Hypothalamus (tissue), 51 donors: ENCODE data around the gene ESPNL.

Experiments
- DNase-seq, 51 donors: peaks; one replicate each; lab custom pipeline; 2025; lab: John Stamatoyannopoulos, UW

ESPNL gene

DNA sequence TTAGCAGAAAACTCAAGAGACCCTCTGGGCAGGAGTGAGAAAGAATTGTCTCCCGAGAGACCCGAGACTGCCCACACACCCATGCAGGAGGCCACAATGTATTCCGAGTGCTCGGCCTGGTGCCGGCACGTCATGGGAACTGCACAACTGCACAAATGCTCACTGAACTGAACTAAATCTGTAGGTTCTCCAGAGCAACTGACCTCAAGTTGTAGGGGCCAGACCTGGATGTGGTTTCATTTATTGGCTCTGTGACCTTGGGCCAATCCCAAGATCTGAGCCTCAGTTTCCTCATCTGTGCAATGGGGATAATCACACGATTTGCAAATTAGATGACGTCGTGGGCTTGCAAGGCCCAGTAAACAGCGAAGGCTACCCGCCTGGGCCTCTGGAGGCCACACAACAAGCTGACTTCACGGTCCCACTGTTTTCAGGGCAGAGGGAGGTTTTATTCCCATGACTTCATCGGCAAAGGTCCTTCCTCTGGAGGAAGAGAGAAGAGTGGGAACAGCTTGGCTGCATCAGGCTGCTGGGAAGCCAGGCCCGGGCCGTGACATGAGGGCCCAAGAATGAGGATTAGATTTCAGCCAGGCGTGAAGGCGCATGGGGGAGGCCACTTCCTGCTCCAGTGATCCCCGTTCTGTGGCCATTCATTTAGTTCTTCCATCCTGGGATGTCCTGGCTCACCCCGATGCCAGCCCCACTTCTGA, 55.1 kb downstream of the ESPNL start:
- DNase-seq, result no peak

DNA sequence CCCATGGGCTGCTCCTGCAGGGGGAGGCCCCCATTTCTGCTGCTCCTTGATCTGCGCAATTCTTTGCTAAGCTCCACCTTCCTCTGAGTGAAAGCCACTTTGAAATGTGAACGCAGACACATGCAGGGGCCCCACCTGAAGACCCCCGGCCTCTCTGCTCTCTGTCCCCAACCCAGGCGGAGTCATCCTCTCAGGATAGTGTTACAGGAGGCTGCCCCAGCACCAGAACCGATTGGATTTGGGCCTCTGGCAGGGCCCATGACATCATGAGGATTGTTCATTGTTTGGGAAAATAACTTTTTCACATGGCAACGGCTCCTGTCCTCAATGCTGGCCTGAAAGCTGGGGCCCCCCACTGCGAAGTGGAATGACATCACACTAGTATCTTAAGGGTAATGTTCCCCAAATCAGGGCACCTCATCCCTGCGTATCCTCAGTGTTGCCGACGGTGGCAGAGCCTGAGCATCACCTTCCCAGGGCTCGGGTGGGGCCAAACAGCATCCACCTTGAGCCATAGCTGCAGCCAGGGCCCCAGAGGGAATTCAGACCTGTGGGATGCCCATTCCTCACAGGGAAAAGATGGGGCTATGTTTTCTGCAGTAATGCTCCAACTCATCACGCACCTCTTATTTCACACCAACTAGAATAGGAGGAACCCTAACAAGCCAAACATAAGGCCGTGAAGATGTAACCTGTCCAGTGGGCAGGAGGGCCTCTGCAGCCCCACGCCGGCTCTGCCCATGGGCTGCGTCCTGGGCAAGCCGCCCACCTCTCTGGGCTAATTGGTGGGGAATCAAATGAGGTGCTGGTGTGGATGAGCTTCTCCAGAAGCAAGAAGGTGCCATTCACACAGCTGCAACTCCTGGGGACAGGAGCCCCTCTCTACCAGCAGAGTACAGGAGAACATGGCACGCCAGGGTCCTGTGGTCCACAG, 55.9 kb downstream of the ESPNL start:
- no peak for DNase-seq

DNA sequence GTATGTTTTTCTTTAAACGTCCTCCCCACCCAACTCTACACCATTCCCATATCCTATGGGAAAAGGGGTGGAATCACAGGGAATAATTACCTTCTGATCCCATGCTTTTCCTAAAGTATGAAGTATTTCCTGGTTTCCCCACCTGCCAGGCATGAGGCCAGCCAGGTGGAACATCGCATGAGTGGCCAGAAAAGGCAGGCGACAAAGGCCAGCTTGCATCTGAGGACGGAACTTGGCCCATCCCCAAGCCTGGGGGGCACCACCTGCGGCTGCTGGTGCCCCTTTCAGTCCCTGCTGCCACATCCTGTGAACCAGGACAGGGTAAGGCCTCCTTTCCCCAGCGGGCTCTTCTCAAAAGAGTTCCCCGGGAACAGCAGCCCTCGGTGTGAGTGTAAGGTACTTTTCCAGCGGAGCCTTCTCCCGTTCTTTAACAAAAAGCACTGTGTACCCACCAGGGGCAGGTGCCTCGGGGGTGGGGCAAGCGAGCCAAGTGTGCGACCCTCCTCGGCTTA, 57.4 kb downstream of the ESPNL start:
- DNase-seq, result no peak

DNA sequence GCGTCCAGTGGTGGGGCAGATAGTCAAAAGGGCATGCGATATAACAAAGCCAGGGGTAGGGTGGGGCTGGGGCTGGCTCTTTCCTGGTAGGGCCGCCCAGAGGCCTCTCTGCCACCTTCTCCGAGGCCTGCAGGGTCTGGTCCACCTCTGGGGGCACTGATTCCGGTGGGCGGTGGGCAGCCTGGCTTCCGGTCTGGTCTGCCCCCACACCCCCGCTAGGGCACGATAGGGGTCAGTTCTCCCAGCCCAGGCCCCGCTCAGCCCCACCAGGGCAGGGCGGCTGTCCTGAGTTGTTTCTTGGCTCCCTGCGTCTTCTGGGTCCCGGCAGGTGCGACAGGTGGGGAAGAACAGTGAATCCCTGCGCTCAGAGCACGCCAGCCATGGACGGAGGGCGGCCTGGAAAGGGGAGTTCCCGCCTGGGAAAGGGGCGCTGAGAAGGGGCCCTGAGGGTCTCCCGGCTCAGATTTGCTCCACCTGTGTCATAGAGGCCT, 57.9 kb downstream of the ESPNL start:
- no peak for DNase-seq

DNA sequence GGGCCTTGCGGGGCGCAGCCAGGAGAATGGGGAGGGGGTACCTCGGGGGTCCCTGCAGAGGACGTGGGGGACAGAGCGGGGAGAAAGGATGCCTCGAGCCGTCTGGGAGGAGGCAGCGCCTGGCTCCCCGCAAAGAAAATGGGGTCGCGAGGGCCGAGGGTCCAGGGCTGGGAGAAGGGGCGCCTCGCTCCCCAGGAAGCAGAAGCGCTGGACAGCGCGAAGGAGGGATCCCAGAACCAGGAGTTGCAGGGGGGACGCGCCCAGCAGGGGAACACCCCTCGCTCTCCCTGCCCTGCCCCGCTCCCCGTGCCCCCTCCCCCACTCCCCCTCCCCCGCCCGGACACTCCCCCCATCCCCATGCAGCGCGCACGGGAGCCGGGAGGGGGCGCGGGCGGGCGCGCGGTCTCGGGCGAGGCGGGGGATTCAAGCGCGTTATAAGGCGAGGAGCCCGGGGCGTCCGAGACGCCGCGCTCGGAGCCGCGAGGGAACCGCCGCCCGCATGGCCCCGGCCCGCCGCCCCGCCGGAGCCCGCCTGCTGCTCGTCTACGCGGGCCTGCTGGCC, 58.5 kb downstream of the ESPNL start, which contains the start of gene ERFE:
Gene ERFE (plus strand): TSS at position 462 of the 562 bp plus-strand sequence. CDS start 38 bp downstream, at position 500.
- peak in 6 of 51 donors; percentile 3 to 45 (median 25) for DNase-seq

DNA sequence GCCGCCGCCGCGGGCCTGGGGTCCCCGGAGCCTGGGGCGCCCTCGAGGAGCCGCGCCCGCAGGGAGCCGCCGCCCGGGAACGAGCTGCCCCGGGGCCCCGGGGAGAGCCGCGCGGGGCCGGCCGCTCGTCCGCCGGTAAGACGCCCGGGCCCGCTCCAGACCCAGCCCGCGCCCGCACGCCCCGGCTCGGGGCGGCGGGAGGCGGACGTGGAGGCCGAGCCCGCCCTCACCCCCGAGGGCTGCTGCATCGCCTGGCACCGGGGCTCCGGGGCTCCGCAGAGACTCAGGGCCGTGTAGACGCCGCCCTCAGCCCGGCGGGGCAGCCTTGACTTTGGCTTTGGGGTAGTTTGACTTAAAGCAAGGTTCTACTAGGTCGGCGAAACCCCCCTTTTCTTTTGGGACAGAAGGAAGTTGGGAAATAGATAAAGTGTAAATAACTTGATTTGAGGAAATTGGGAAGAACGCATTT, 59.0 kb downstream of the ESPNL start:
- no peak for DNase-seq

DNA sequence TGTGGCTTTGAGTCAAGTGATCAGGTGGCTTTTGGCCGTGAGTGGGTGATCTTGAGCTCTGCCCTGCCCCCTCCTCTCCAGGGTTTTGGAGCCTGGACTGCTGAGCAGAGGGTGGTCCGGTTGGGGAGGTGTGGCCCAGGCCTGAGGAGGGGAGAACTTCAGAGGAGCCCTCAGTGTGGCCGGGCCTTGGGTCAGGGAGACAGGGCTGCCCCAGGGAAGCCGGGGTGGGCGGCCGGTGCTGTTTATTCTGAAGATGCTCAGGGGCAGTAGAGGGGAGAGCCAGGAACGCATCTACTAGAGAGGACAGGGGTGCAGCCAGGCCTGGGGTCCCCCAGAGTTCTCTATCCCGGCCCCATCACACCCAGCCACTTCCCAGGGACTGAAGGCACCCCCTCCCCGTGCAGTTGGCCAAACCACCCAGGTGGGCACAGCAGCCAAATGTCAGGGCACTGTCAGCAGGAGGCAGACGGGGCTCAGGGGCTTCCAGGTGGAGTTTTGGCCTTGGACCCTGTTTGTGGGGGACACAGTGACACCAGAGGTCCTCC, 59.6 kb downstream of the ESPNL start:
- no peak for DNase-seq

DNA sequence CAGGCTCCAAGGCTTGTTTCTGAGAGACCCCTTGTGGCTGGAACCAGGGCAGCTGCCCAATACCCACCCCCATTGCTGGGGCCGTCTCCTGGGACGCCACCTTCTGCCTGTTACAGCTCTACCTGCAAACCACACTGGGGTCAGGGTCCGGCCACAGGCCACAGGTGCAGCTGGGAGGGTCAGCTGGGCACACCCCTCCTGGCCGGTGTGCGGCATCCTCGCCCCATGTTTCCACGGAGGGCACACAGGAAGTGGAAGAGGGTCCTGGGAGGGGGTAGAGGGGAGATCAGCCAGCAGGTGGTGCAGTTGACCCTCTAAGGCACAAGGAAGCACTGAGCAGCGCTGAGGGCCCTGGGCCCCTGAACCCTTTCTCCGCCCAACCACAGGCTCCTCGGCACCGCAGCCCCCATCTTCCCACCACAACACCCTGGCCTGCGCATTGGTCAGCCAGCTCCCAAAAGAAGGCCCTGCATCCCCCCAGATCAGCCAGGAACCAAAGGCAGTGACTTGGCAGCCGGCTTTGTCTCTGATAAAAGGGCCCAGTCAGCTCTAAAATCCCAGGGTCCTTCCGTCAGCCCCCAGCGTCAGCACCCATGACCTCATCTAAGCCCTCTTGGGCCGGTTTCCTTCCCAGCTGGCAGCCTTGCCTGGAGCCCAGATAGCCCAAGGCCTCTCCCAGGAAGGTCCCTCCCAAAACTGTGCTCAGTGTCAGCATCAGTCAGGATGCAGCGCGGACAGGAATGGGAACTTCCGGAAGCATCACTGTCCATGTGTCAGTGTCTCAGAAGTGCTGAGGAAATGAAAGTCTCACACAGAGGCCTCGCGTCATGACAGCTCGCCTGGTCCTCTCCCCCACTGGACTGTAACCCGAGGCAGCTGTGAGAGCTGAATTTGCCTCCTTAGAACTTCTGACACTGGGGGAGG, 60.3 kb downstream of the ESPNL start:
- DNase-seq, result peak in 7 of 51 donors; percentile 7 to 53 (median 15)

DNA sequence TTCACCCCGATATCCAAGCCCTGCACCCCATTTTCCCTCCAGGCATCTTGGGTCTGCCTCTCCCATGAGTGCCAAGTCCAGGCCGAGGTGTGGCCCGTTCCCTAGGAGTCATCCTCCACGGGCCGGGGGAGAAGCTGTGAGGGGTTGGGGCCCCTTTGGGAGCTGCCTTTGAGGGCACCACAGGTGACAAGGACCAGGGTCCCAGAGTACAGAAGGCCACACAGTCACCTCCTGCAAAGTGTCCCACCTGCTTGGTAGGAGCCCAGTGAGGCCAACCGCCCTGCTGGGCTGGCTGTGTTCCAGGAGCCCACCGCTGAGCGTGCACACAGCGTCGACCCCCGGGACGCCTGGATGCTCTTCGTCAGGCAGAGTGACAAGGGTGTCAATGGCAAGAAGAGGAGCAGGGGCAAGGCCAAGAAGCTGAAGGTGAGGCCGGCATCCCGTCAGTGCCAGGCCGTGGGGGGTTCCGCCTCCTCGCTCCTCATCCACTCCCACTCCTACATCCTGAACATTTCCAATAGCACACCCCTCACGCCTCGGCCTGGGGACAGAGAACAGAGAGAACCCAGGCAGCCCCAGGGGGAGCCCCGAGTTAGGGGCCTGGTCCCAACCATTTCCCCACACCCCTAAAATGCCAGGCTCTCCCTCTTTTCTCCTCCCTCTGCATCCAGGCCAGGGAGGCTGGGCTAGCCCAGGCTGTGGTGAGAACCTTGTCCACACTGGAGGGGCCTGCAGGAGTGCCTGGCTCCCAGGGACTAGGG, 61.3 kb downstream of the ESPNL start:
- DNase-seq, result no peak

DNA sequence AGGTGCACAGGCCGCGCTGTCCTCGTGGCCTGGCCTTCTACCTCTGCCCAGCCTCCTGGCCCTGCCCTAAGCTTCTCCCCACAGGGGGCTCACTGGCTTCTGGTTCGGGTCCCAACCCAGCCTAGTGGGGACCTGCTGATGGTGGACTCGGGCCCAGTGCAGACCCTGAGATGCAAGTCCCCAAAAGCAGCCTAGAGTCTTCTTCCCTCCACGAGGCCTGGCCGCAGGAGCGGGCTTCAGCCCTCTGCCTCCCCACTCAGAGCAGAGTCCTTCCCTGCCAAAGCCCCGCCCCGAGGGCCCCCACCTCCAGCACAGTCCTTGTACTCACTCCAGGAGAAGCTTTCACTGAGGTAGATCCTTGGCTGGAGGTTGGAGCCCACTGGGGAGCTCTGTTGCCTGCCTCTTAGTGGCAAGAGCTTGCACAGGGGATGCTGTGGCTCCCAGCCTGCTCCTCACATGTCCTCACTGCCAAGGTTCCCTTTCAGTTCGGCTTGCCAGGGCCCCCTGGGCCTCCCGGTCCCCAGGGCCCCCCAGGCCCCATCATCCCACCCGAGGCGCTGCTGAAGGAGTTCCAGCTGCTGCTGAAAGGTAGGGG, 62.2 kb downstream of the ESPNL start:
- DNase-seq, result no peak

DNA sequence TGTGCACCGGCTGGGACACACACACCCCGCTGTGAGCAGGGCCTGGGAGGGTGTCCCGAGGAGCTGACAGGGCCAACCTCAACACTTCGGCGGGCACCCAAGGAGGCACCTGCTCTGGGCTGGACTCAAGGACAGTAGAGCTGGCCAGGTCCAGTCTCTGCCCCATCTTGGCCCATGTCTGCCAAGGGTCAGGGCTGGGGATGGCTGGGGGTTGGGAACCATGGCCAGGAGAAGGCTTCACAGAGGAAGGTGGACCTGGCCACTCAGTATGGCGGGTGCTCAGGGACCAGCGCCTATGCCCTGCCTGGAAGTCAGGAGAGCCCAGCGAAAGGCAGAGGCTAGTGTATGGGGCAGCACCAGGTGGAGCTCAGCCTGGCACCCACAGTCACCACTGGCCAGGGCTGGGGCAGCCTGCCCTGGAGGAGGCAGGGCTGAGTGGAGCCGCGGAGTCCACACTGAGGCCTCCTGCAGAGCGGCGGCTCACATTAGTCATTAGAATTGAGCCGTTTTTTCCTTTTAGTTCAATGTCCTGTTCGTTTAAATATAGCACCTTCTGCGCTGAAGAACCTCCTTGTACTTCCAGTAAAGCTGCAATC, 62.8 kb downstream of the ESPNL start:
- no peak for DNase-seq

DNA sequence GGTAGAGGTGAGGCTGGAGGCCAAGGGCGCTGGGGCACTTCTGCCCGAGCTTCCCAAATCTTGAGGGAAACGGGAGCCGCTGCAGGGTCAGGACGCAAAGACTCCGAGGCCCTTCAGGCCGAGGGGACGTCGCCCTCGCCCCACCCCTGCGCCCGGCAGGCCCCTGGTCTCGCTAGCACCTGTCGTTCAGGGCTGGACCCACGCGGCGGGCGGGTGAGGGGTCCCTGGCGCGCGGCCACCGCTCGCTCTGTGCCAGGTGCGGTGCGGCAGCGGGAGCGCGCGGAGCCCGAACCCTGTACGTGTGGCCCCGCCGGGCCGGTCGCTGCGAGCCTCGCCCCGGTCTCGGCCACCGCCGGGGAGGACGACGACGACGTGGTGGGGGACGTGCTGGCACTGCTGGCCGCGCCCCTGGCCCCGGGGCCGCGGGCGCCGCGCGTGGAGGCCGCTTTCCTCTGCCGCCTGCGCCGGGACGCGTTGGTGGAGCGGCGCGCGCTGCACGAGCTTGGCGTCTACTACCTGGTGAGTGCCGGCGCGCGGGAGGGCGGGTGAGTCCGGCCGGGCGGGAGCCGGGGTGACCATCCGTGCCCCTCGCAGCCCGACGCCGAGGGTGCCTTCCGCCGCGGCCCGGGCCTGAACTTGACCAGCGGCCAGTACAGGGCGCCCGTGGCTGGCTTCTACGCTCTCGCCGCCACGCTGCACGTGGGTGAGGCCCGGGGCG, 63.5 kb downstream of the ESPNL start:
- no peak for DNase-seq

DNA sequence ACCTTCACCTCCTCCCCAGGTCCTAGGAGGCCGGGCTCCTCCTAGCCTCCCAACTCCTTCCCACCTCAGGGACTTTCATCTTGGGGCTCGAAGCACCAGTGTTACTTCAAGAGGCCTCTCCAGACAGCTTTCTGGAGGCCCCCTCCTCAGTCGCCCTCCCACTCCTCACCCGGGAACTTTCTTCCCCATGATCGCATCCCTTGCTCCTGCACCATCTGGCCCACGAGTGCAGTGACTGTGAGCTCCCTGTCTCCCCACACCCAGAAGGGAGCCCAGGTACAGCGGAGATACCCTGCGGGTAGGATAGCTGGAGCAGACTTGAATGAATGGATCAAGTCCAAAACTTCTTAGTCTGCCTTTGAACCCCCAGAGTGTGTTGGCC, 64.8 kb downstream of the ESPNL start:
- DNase-seq, result no peak

DNA sequence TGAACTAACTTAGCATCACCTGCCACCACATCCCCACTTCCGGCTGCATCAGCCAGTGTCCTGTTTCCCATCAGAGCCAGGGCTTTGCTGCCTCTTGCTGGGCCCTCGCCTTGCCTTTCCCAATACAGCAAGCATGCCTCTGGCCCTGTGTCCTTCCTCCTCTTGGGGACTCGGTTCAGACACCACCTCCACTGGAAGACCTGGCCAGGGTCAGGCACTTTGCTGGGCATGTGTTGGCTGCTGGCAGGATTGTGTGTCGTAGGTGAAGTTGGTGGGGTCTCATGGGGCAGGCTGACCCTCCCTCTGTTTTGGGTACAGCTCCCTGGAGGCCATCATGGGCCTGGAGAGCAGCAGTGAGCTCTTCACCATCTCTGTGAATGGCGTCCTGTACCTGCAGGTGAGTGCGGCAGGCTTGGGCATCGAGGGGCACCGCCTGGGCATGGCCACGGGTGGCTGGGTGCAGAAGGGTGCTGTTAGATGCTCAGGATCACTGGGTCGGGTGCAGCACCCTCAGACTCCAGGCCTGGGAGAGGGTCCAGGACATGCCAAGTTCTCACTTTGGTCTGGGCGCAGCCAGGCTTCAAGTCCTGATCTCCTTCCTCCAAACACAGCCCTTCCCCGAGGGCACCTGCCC, 65.3 kb downstream of the ESPNL start:
- no peak for DNase-seq

DNA sequence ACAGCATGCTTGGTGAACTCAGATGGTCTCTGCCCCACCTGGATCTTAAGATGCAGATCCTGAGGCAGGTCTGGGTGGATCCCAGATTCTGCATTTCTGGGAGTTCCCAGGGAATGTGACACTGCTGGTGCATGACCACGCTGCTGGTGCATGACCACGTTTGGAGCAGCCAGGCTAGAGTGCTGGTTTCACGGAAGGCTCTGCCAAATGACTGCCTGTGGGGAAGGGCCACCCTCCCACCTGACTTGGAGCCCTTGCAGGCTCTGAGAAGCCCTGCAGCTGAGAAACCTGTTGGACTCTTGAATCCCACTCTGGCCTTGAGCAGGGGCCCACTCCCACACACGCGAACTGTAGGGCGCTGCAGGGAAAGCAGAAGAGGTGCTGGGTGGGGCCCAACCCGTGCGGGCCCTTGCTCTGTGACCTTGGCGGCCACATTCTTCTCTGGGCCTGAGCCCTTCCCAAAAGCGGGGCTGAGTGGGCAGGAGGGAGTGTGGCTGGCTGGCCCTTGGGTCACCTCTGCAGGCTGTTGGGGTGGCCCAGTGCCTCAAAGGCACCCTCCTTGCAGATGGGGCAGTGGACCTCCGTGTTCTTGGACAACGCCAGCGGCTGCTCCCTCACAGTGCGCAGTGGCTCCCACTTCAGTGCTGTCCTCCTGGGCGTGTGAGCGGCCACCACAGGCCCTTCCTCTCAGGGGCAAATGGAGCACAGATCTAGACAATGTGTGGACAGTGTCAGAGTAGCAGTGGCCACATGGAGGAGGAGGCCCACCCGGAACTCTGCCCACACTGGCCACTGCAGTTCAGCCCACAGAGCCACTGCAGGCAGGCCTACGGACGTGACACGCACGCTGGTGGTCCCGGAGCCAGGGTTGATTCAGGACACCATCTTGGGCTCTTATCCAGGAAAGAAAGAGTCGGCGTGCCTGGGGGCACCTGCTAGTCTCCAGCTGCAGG, 66.5 kb downstream of the ESPNL start:
- no peak for DNase-seq

DNA sequence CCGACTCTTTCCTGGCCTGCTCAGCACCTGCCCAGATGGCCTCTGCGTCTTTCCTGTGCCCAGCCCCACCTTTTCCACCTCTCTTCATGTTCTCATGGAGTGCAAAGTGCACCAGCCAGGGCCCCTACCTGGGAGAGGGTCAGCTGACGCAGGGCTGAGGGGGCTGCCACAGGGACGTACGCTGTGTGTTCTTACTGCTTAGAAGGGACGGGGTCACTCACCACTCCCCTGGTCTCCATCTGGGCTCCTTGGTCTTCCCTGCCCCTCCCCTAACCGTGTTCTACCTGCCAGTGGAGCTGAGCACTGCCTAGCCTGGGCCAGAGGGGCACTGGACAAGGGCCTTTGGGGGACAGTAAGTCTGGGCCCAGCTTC, 67.2 kb downstream of the ESPNL start:
- no peak for DNase-seq
